Chondrocyte (in vitro differentiated cells): Measurements from ENCODE around the gene MAD1L1. TPM values are rescaled to one million over a fixed set of nuclear protein-coding genes. Genes with fewer than 3 reads are reported as not detected.

Experiments used
- DNase-seq: peaks from one replicate; pipeline ENCODE4 v3.0.0; 2021; ENCODE audit warnings: mixed read lengths, low spot score
- H3K27ac Mint-ChIP-seq: one replicate; pipeline ENCODE4 v1.8.0; 2021; ENCODE audit warnings: mild to moderate bottlenecking, moderate library complexity, mixed read lengths; ENCODE audit not compliant: unreplicated experiment
- H3K27me3 Mint-ChIP-seq: 2 replicates; pipeline ENCODE4 v1.8.0; 2021; ENCODE audit warnings: low read depth, mixed read lengths
- H3K36me3 Mint-ChIP-seq: 2 replicates; pipeline ENCODE4 v1.8.0; 2021; ENCODE audit warnings: low read depth, mixed read lengths
- H3K4me1 Mint-ChIP-seq: 2 replicates; pipeline ENCODE4 v1.8.0; 2021; ENCODE audit warnings: low read depth, mild to moderate bottlenecking, mixed read lengths
- H3K4me3 Mint-ChIP-seq: one replicate; pipeline ENCODE4 v1.8.0; 2021; ENCODE audit warnings: mild to moderate bottlenecking, moderate library complexity, mixed read lengths; ENCODE audit not compliant: unreplicated experiment
- H3K9me3 Mint-ChIP-seq: 2 replicates; pipeline ENCODE4 v1.8.0; 2021; ENCODE audit warnings: low read depth, mixed read lengths
- CTCF ChIP-seq: fragments of 200-600 bp; sonication (generic); IDR thresholded peaks from 2 replicates; pipeline ENCODE4 v1.5.0; 2021; ENCODE audit warnings: antibody characterized with exemption, mild to moderate bottlenecking, moderate library complexity
- total RNA-seq: library from RNA; stranded (reverse); gene quantifications from 3 replicates; pipeline ENCODE4 v1.2.1, GENCODE V29; 2021

MAD1L1 gene
- total RNA-seq, 1 donor from 2014 or later: 22.7 TPM

- Mint-ChIP-seq H3K27me3 (peaks cover 8% of the 10 kb centered on the region), H3K9me3 (peaks cover 7% of the 10 kb centered on the region), H3K4me1 (peaks cover 2% of the 10 kb centered on the region), H3K36me3 (peaks cover 2% of the 10 kb centered on the region), H3K27ac (no peak overlapping the region), H3K4me3 (no peak overlapping the region)
- TF ChIP-seq CTCF: no peak
- no peak for DNase-seq
These were observed 426.4 kb downstream of the MAD1L1 start for GRCh38 chr7:1806354-1806753.

GRCh38 chr7:1804310-1804709 is 428.4 kb downstream of the MAD1L1 start:
- TF ChIP-seq CTCF: no peak
- H3K36me3 Mint-ChIP-seq: peaks cover 5% of the 10 kb centered on the region
- H3K27me3 Mint-ChIP-seq: peaks cover 15% of the 10 kb centered on the region
- DNase-seq: no peak
- no peaks in the 10 kb centered on the region for H3K4me1 Mint-ChIP-seq
- no peak overlapping the region for H3K4me3 Mint-ChIP-seq
- no peak overlapping the region for H3K27ac Mint-ChIP-seq
- H3K9me3 Mint-ChIP-seq: peaks cover 11% of the 10 kb centered on the region

GRCh38 chr7:1802899-1803298 is 429.8 kb downstream of the MAD1L1 start:
- Mint-ChIP-seq H3K36me3 (peaks cover 5% of the 10 kb centered on the region), H3K9me3 (peaks cover 11% of the 10 kb centered on the region), H3K4me3 (no peak overlapping the region), H3K27ac (no peak overlapping the region), H3K27me3 (peaks cover 18% of the 10 kb centered on the region), H3K4me1 (no peaks in the 10 kb centered on the region)
- no peak for DNase-seq
- no peak for TF ChIP-seq CTCF

GRCh38 chr7:1800902-1801301 is 431.8 kb downstream of the MAD1L1 start:
- Mint-ChIP-seq H3K9me3 (peaks cover 16% of the 10 kb centered on the region), H3K27ac (no peak overlapping the region), H3K27me3 (peaks cover 24% of the 10 kb centered on the region), H3K4me1 (no peaks in the 10 kb centered on the region), H3K36me3 (peaks cover 5% of the 10 kb centered on the region), H3K4me3 (no peak overlapping the region)
- no peak for DNase-seq
- no peak for TF ChIP-seq CTCF

GRCh38 chr7:1798191-1798590 is 434.6 kb downstream of the MAD1L1 start:
- Mint-ChIP-seq H3K4me1 (no peaks in the 10 kb centered on the region), H3K27ac (no peak overlapping the region), H3K4me3 (no peak overlapping the region), H3K27me3 (peaks cover 33% of the 10 kb centered on the region), H3K9me3 (peaks cover 42% of the 10 kb centered on the region), H3K36me3 (peaks cover 10% of the 10 kb centered on the region)
- TF ChIP-seq CTCF: no peak
- no peak for DNase-seq
